Thyroid gland (tissue), 4 donors: ENCODE measurements around the gene ALG11.

Experiments
- CTCF ChIP-seq, 6 experiments: fragments of 200-600 bp in 3 of 6; fragments of 450-650 bp in 3 of 6; sonication (generic) in 3 of 6; IDR thresholded peaks; one replicate each; pipeline ENCODE4 v1.5.1; 2016 to 2019; ENCODE audit warnings: antibody characterized with exemption in 6 of 6, mild to moderate bottlenecking in 2 of 6, inconsistent platforms in 1 of 6, moderate library complexity in 1 of 6
- POLR2A ChIP-seq, 2 donors: fragments of 450-650 bp; IDR thresholded peaks; one replicate each; pipeline ENCODE4 v1.6.1; 2017; ENCODE audit warnings: antibody characterized with exemption in 2 of 2, mild to moderate bottlenecking in 2 of 2, moderate library complexity in 1 of 2

GRCh38 chr13:51998723-51999509 lies 13.3 kb upstream of the ALG11 start:
- TF ChIP-seq CTCF (IDR thresholded peaks at IDR 0.05), result no peak
- no peak for TF ChIP-seq POLR2A (IDR thresholded peaks at IDR 0.05)
